Liver (tissue), 3 donors: ENCODE data around the gene APOL4.

ENCODE experiments used
- EGR1 ChIP-seq, 2 donors: IDR thresholded peaks; 2 replicates each; pipeline ENCODE4 v1.6.1; 2016 to 2018; ENCODE audit warnings: antibody characterized with exemption in 2 of 2, low read depth in 2 of 2
- GABPA ChIP-seq, 2 donors: IDR thresholded peaks in 1 of 2; conservative IDR thresholded peaks in 1 of 2; 2 replicates each; pipeline ENCODE4 v1.6.1; 2016; ENCODE audit warnings: antibody characterized with exemption in 2 of 2, mild to moderate bottlenecking in 1 of 2, moderate library complexity in 1 of 2
- RAD21 ChIP-seq, 2 donors: IDR thresholded peaks; 2 replicates each; pipeline ENCODE4 v1.6.1; 2016; ENCODE audit warnings: antibody characterized with exemption in 2 of 2, mild to moderate bottlenecking in 2 of 2
- SP1 ChIP-seq: IDR thresholded peaks from 2 replicates; pipeline ENCODE4 v1.6.1; 2018; ENCODE audit warnings: antibody characterized with exemption, mild to moderate bottlenecking
- TAF1 ChIP-seq: conservative IDR thresholded peaks from 2 replicates; pipeline ENCODE4 v1.6.1; 2016; ENCODE audit warnings: antibody characterized with exemption, mild to moderate bottlenecking
- YY1 ChIP-seq: IDR thresholded peaks from 2 replicates; pipeline ENCODE4 v1.6.1; 2016; ENCODE audit warnings: antibody characterized with exemption, mild to moderate bottlenecking
- TF ChIP-seq, protein P1 (sequence below): fragments of 150-350 bp; IDR thresholded peaks from 2 replicates; pipeline ENCODE4 v1.5.1; 2017; ENCODE audit warnings: improper control_type of control experiment, low read depth, low read length; ENCODE audit not compliant: missing input control
- TF ChIP-seq, protein P2 (sequence below): IDR thresholded peaks from 2 replicates; pipeline ENCODE4 v1.6.1; 2016; ENCODE audit warnings: antibody characterized with exemption, mild to moderate bottlenecking
- TF ChIP-seq, protein P3 (sequence below): IDR thresholded peaks from 2 replicates; pipeline ENCODE4 v1.6.1; 2016; ENCODE audit warnings: antibody characterized with exemption
- TF ChIP-seq, protein P4 (sequence below): IDR thresholded peaks from 2 replicates; pipeline ENCODE4 v1.6.1; 2016; ENCODE audit warnings: antibody characterized with exemption
- donor health status: healthy.
- donor health status: healthy.

DNA sequence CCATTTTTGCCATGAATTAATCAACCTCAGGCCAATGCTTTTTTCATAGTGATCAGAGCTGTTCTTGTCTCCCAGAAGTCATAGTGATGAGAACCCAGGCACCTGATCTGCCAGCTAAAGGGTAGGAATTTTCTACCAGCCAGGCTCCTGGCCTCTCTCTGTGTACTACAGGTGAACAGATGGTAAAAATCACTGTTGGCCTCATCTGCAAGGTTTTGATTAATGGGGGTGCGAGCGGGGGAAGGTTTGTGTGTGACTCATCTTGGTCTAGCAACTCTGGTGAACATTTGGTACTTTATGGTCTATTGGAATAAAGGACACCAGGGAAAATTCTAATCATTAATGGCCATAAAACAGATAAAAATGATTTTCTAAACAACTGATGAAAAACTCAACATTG, 14.4 kb upstream of the APOL4 start:
- TF ChIP-seq, protein P1, sequence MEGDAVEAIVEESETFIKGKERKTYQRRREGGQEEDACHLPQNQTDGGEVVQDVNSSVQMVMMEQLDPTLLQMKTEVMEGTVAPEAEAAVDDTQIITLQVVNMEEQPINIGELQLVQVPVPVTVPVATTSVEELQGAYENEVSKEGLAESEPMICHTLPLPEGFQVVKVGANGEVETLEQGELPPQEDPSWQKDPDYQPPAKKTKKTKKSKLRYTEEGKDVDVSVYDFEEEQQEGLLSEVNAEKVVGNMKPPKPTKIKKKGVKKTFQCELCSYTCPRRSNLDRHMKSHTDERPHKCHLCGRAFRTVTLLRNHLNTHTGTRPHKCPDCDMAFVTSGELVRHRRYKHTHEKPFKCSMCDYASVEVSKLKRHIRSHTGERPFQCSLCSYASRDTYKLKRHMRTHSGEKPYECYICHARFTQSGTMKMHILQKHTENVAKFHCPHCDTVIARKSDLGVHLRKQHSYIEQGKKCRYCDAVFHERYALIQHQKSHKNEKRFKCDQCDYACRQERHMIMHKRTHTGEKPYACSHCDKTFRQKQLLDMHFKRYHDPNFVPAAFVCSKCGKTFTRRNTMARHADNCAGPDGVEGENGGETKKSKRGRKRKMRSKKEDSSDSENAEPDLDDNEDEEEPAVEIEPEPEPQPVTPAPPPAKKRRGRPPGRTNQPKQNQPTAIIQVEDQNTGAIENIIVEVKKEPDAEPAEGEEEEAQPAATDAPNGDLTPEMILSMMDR = no peak
- TF ChIP-seq RAD21 (IDR thresholded peaks at IDR 0.05) (no peak), SP1 (no peak), GABPA (IDR thresholded peaks at IDR 0.05 in 1 of 2, conservative IDR thresholded peaks at IDR 0.05 in 1 of 2) (no peak), YY1 (no peak), TAF1 (no peak), EGR1 (IDR thresholded peaks at IDR 0.05; ENCODE audit: low read depth in 2 of 2) (no peak)
- TF ChIP-seq, protein P2, sequence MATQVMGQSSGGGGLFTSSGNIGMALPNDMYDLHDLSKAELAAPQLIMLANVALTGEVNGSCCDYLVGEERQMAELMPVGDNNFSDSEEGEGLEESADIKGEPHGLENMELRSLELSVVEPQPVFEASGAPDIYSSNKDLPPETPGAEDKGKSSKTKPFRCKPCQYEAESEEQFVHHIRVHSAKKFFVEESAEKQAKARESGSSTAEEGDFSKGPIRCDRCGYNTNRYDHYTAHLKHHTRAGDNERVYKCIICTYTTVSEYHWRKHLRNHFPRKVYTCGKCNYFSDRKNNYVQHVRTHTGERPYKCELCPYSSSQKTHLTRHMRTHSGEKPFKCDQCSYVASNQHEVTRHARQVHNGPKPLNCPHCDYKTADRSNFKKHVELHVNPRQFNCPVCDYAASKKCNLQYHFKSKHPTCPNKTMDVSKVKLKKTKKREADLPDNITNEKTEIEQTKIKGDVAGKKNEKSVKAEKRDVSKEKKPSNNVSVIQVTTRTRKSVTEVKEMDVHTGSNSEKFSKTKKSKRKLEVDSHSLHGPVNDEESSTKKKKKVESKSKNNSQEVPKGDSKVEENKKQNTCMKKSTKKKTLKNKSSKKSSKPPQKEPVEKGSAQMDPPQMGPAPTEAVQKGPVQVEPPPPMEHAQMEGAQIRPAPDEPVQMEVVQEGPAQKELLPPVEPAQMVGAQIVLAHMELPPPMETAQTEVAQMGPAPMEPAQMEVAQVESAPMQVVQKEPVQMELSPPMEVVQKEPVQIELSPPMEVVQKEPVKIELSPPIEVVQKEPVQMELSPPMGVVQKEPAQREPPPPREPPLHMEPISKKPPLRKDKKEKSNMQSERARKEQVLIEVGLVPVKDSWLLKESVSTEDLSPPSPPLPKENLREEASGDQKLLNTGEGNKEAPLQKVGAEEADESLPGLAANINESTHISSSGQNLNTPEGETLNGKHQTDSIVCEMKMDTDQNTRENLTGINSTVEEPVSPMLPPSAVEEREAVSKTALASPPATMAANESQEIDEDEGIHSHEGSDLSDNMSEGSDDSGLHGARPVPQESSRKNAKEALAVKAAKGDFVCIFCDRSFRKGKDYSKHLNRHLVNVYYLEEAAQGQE = no peak
- TF ChIP-seq, protein P3, sequence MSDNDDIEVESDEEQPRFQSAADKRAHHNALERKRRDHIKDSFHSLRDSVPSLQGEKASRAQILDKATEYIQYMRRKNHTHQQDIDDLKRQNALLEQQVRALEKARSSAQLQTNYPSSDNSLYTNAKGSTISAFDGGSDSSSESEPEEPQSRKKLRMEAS = no peak
- TF ChIP-seq, protein P4, sequence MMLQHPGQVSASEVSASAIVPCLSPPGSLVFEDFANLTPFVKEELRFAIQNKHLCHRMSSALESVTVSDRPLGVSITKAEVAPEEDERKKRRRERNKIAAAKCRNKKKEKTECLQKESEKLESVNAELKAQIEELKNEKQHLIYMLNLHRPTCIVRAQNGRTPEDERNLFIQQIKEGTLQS = no peak
